GM18951 (cell line): Measurements from ENCODE around the gene PELI1.

Source experiments
- POLR2A ChIP-seq: IDR thresholded peaks from 4 replicates; pipeline ENCODE4 v1.6.1; 2011; ENCODE audit warnings: mild to moderate bottlenecking; ENCODE audit not compliant: insufficient read length, insufficient read depth; ENCODE audit errors: extremely low read depth
- in situ Hi-C: fragments of 300-500 bp; cut with MboI; formaldehyde crosslinking; loops from one replicate; pipeline ENCODE4 v1.12.0; 2022; ENCODE audit warnings: low sequenced_read_pairs, mixed read lengths, inconsistent platforms; ENCODE audit not compliant: unreplicated experiment

PELI1 gene

DNA sequence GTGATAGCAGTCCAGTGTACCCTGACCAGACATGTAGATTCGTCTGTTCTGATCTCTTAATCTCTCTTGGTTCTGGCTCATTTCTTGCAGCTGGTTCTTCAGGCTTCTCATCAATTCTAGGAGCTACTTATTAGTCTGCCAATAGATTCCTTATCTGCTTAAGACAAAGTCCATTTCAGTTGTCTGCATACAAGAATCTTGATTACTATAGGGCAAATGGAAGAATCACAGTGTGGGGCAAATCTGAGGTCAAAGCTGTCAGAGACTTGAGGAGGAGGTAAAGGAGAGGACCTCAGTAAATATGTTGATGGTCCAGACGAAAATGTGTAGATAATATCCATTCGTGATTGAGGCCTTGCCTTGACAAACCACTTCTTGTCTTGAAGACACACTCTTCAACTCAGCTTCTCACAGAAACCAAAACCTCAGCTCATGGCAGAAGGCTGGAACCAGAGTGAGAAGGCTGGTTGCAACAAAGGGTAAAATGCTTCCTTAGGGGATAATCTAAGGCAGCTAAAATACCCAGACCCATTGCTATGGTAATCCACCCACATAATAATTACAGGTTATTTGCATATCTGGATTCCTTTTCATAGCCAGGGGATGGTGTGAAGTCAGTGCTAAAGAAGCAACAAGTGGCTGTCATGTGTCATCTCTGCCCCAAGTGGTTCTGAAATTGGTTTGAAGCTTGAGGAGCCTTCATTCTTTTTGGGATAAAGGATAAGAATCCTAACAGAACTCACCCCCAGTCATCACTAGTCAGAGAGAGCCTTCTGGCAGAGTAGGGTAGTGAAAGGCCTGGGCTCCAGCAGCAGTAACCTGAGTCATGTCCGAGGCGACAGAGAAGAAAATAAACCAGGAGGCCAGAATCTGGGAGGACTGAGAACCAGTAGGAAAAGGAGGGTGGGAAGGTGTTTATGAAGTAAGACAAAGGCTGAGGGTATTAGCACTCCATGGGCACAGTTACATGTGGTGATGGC lies 29.2 kb upstream of the PELI1 start:
- in situ Hi-C loops: no loop called here

DNA sequence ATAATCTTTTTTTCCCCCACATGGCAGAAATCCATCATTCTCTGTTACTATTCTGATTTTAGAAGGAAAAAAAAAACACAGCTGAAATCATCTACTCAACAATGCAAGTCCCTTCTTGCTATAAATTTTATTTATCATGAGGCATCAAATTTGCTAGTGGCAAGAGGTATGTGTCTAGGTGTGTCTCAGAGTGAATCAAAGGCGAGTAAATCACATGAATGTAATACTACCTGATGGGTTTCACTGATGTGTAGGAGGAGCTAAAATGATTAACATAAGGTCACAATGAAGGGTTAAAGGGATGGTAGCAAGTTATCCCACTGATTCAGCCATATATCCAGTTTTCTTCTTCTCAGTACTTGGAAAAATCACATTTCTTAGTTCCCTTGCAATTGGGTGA lies 24.5 kb upstream of the PELI1 start:
- in situ Hi-C loops: no loop called here
- no peak for TF ChIP-seq POLR2A

More for the DNA sequence above, 29.2 kb upstream of the PELI1 start:
- no peak for TF ChIP-seq POLR2A

DNA sequence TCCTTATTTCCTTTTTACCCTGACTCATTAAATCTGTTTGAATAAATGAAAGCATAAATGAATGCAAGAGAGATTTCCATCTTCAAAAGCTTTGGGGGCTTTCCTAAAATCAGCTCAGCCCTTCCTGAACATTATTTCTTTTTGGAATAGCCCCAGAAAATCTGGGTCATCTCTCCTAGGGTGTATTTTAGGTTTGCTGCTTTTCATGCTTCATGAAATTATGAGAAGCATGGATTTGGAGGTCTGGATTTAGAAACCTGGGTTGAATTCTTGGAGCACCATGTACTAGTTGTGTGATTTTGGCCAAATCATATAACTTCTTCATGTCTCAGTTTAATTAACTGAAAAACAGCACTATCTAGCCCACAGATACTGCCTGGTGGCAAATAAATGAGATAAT lies 24.0 kb upstream of the PELI1 start:
- no peak for TF ChIP-seq POLR2A
- in situ Hi-C loops: no loop called here

DNA sequence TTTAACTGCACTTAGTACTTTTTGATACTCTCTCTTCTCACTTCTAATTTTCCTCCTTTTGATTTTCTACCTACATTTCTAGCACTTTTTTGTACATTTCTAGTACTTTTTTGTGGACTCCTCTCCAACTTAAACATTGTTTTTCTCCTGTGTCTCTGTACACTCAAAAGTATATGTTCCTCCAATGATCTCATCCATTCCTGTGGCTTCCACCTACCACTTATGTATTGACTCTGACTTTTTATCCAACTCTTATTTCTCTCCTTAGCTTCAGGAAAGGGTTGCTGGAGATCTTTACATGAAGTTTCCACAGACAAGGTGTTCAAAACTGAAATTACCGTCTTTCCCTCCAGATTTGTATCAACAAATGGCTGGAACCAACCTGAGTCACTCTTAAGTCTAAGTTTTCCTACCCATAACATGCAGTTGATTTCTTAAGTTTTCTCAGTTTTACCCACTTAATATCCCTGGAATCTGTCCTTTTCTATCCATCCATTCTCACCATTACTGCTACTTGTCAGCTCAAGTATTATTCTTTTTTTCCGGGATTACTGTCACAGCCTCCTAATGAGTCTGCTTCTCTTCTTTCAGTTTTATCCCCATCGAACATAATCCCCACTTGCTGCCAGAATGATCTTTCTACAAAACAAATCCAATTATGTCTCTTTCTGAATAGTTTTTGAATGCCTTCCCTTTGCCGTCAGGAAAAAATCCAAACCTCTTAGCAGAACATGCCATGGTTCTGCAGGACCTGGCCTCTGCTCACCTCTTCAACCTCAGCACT lies 22.6 kb upstream of the PELI1 start:
- in situ Hi-C loops: no loop called here

DNA sequence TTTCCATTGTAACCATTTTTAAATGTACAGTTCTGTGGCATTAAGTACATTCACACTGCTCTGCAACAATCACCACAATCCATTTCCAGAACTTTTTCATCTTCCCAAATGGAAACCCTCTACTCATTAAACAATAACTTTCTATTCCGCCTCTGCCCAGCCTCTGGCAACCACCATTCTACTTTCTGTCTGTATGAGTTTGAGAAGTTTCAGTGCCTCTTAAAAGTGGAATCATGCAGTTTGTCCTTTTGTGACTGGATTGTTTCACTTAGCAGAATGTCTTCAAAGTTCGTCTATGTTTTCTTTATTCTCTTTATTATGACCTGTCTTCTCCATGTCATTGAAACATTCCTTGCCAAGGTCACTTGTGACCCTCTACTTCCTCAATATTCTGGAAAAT lies 22.0 kb upstream of the PELI1 start:
- in situ Hi-C loops: no loop called here
- no peak for TF ChIP-seq POLR2A

More for the DNA sequence above, 22.6 kb upstream of the PELI1 start:
- TF ChIP-seq POLR2A: no peak

DNA sequence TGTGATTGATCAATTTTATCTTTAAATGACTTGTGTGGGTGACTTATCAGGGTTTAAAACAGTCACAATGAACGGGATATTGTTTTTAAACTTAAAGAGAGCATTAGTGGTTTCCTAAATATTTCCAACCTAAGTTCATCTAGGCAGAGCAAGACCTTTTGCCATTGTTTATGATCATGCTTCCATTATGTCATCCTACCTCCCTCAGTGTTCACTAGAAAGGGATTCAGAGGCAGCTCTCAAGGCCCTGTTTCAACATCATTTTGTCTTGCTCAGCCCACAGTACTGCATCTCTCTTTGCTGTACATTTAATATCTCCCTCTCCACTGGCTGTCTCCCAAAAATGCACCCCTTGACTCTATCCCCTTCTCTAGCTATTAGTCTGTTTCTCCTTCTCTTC lies 21.5 kb upstream of the PELI1 start:
- in situ Hi-C loops: no loop called here
- no peak for TF ChIP-seq POLR2A

DNA sequence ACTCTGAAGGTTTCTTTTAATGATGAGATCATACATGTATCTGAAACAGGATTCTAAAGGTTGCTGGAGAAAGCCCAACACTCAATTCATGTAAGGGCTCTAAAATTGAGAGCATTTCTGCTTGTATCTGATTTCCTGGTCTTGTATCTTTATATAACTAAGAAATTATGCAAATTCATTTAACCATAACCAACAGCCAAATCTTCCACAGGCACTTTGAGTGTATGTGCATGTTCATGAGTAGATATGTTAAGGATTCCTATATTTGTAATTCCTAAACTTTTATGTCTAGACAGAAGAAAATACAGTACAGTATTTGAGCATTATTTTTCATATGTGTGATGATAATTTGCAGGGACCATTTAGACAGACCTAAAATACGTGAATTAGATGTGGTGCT lies 20.4 kb upstream of the PELI1 start:
- no peak for TF ChIP-seq POLR2A
- in situ Hi-C loops: no loop called here

DNA sequence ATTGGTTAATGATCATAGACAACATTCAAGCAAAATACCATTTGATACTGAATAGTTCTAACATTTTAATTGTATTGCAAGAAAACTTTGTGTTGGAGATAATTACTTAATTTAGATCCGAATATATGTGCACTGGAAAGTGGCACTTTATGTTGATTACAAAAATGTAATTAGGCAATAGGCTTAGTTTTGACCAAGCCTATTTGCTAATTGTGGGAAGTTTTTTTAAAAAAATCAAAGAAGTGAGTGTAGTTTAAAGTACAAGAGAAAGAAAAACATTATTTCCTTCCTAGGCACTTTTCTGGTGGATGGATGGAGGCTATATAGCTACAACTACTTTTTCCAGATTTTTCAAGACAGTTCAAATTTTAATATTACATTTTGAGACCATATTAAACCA lies 18.3 kb upstream of the PELI1 start:
- TF ChIP-seq POLR2A: no peak
- in situ Hi-C loops: no loop called here

DNA sequence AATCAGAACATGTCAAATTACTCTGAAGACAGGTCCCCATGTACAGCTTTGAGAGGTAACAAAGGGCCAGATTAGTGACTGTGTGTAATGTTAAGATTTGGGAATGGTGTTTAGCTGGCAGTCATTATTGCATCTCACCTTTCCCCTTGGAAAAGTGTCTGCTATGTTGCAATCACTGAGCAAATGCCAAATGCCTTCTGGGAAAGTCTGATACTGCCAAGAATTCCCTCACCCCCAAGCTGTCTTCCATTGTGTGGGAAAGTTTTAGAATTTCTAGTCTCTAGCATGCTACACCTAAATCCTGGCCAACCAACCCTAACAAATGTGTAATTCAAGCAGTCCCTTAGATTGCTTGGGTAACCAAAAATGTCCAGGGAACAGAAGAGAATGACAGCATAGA lies 13.6 kb upstream of the PELI1 start:
- in situ Hi-C loops: no loop called here
- no peak for TF ChIP-seq POLR2A

DNA sequence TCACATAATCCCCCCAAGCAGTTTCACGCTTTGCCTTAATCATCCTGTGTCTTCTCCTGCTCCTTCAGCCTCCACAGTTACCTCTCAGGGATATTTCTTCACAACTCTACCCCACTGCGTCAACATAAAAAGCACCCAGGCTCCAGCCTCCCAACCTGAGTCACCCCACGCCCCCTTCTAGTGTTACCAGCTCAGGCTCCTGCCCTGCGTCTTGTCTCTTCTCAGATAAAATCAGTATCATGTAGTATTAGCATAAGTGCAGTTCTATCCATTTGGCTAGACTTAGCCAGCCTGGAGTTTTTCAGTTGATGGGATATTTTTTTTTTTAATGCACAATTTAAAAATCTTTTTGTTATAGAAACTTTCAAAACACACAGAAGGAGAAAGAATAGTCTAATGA lies 9.6 kb upstream of the PELI1 start:
- in situ Hi-C loops: no loop called here
- TF ChIP-seq POLR2A: no peak

DNA sequence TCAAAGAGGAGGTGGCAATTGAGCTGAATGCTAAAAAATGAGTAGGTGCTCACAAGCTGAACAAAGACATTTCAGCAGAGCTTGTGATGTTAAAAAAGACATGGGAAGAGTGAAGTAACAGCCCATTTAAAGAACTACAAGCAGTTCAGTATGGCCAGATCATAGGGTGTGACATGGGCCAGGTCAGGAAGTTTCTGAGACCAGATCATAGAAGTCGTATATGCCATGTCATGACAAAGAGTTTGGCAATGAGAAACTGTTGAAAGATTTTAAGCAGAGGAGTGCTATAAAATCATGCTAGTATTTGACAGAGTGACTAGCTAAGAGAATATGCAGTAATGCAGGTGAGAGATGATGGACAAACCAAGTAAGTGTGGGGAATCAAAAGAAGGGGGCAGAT lies 7.3 kb upstream of the PELI1 start:
- in situ Hi-C loops: no loop called here
- no peak for TF ChIP-seq POLR2A

DNA sequence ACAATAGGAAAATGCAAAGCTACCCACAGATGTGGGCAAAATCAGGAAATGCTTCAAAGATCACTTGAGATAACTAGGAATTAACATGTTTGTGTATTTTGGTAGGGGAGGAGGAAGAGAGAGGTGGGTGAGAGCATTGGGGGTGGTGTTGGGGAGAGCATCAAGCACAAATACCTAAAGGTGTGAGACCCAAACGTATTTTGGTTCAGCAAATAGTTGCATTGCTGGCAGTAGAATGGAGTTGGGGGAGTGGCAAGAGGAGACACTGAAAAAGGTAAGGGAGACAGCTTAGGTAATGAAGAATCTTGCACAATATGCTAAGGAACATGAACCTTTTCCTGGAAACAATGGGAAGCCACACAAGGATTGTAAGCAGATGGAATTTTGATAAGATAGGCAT lies 1.5 kb upstream of the PELI1 start:
- TF ChIP-seq POLR2A: no peak
- in situ Hi-C loops: no loop called here

DNA sequence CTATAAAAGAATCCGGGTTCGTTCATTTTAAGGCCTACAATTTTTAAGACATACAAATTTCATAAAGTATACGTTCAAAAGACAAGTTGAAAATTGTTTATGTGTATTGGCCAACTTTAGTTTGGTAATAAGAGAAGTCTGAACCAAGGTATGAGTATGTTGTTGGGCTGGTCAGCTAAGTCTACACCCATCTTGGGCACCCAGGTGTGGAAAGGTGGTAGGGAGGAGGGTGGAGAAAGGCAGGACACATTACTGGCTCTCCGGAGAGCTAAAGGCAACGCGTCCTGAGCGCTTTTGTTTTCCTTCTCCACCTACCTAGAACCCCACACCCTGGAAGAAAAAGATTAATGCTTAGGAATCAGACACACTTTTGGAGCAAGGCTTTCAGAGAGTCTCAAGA lies 899 bp upstream of the PELI1 start:
- in situ Hi-C loops: no loop called here
- TF ChIP-seq POLR2A: no peak

DNA sequence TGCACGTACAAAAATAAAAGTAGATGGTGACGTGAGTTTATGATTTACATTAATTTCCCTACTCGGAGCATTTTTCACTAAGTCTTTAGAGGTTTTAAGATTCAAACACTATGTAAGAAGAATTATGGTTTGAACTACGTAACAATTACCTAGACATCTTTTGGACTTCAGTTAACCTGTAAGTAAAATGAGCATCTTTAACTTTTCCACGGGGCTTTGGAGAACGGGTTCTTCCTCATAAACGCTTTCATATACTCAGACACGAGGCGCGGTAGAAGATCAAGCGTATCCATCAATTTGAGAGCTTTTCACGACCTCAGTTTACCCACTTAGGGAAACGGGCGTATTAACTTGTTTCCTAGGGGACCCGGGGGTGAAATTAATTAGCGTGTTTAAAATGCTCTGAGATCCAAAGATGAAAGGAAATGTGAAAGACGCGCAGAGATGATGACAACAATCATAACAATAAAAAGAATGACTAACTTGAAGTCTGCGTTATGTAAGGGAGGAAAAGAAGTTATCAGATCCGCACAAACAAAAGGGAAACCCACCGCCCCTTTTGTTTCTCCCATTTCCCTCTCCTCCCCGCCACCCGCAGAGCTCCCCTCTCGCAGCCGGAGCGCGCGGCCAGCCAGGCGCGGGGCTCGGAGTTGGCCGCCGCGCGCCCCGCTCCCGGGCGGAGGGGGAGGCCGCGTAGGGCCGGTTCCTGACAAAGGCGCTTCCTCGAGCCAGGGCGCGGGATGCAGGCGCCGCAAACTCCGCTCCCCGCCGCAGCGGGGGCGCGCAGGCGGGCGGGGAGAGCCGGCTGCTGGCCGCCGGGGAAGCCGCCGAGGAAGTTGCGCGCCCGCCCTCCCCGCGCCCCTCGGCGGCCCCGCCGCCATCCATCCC lies 807 bp downstream of the PELI1 start:
- in situ Hi-C loops: no loop called here
- TF ChIP-seq POLR2A: peak; percentile 2
